H1 (cell line): ENCODE measurements around the gene PHACTR1. TPM values are rescaled to one million over a fixed set of nuclear protein-coding genes. Genes with fewer than 3 reads are reported as not detected.

Source experiments
- CTCF ChIA-PET: fragments of 300-600 bp; sonication (Branson Sonifier 250); formaldehyde crosslinking; loops from one replicate; lab custom pipeline; 2021; ENCODE audit not compliant: partially characterized antibody; lab: Charles Lee
- POLR2A ChIA-PET: fragments of 300-600 bp; sonication (Branson Sonifier 250); formaldehyde crosslinking; loops from one replicate; lab custom pipeline; 2021; ENCODE audit warnings: inconsistent platforms; ENCODE audit not compliant: partially characterized antibody; lab: Charles Lee
- DNase-seq, 2 experiments: peaks; one replicate each; pipeline versions ENCODE4 v3.0.0 to v3.0.0-alpha.2; 2010 to 2022; ENCODE audit warnings: low spot score in 2 of 2, low read depth in 1 of 2, mixed read lengths in 1 of 2
- FAIRE-seq: peaks from 2 replicates; lab custom pipeline; 2011; peaks lifted over from hg19 to GRCh38; lab: Jason Lieb, UNC
- H2AFZ ChIP-seq: 2 replicates; pipeline ENCODE4 v1.8.1; 2012; ENCODE audit warnings: low read length, inconsistent platforms
- H2AK5ac ChIP-seq: 2 replicates; pipeline ENCODE4 v1.6.1; 2013; ENCODE audit warnings: low read depth, low read length
- H2BK120ac ChIP-seq: replicated peaks from 2 replicates; pipeline ENCODE3; 2013; ENCODE audit warnings: low read depth, low read length, inconsistent platforms
- H2BK12ac ChIP-seq: 2 replicates; pipeline ENCODE4 v1.6.1; 2013; ENCODE audit warnings: low read depth, low read length
- H2BK15ac ChIP-seq: 2 replicates; pipeline ENCODE4 v1.6.1; 2013; ENCODE audit warnings: low read length
- H2BK20ac ChIP-seq: 2 replicates; pipeline ENCODE4 v1.6.1; 2013; ENCODE audit warnings: low read length
- H2BK5ac ChIP-seq: 2 replicates; pipeline ENCODE4 v1.6.1; 2013; ENCODE audit warnings: low read depth, low read length
- H3K14ac ChIP-seq: 2 replicates; pipeline ENCODE4 v1.6.1; 2013; ENCODE audit warnings: inconsistent platforms; ENCODE audit not compliant: insufficient read length
- H3K18ac ChIP-seq: 2 replicates; pipeline ENCODE4 v1.6.1; 2013; ENCODE audit warnings: low read length; ENCODE audit errors: extremely low read depth
- H3K23ac ChIP-seq: 2 replicates; pipeline ENCODE4 v1.6.1; 2013; ENCODE audit warnings: inconsistent platforms; ENCODE audit not compliant: insufficient read length
- H3K23me2 ChIP-seq: 2 replicates; pipeline ENCODE4 v1.6.1; 2013; ENCODE audit warnings: low read depth, low read length
- H3K27ac ChIP-seq: 2 replicates; pipeline ENCODE4 v1.6.1; 2011; ENCODE audit warnings: low read depth, low read length, inconsistent platforms
- H3K27me3 ChIP-seq, 4 experiments: replicated peaks in 1 of 4; 1 replicate in 1 of 4; 2 replicates in 3 of 4; pipeline versions ENCODE4 v1.6.1 to v1.8.1; 2011 to 2013; ENCODE audit warnings: low read length in 3 of 4, mild to moderate bottlenecking in 3 of 4, inconsistent platforms in 2 of 4, mixed read lengths in 2 of 4, moderate library complexity in 1 of 4; ENCODE audit not compliant: control insufficient read depth in 3 of 4, insufficient read depth in 3 of 4; ENCODE audit errors: extremely low read depth in 1 of 4
- H3K36me3 ChIP-seq, 4 experiments: 2 replicates each; pipeline versions ENCODE4 v1.6.1 to v1.8.1; 2011 to 2013; ENCODE audit warnings: mild to moderate bottlenecking in 4 of 4, low read length in 3 of 4, moderate library complexity in 2 of 4, control low read depth in 1 of 4, inconsistent platforms in 1 of 4; ENCODE audit not compliant: insufficient read depth in 4 of 4, control insufficient read depth in 2 of 4
- H3K4ac ChIP-seq: replicated peaks from 2 replicates; pipeline ENCODE3; 2013; ENCODE audit warnings: low read length, low read depth, mixed read lengths, inconsistent platforms; ENCODE audit not compliant: insufficient read length
- H3K4me1 ChIP-seq, 4 experiments: replicated peaks in 1 of 4; 1 replicate in 1 of 4; 2 replicates in 3 of 4; pipeline versions ENCODE4 v1.6.1 to v1.8.1; 2011 to 2013; ENCODE audit warnings: low read length in 3 of 4, inconsistent platforms in 2 of 4, mixed read lengths in 1 of 4; ENCODE audit not compliant: insufficient read depth in 4 of 4, control insufficient read depth in 3 of 4
- H3K4me2 ChIP-seq, 2 experiments: 2 replicates each; pipeline versions ENCODE4 v1.6.1 to v1.8.1; 2011 to 2013; ENCODE audit warnings: low read depth in 2 of 2, low read length in 2 of 2, control low read depth in 1 of 2, inconsistent platforms in 1 of 2, mild to moderate bottlenecking in 1 of 2; ENCODE audit not compliant: insufficient read depth in 1 of 2
- H3K4me3 ChIP-seq, 4 experiments: fragments of 200-600, 300-600 bp in 1 of 4; sonication (generic), shearing (Covaris generic), sonication (Bioruptor Twin) in 1 of 4; 2 replicates each; pipeline versions ENCODE4 v1.5.1 to v1.8.1; 2011 to 2016; ENCODE audit warnings: low read length in 4 of 4, low read depth in 3 of 4, control low read depth in 2 of 4, inconsistent platforms in 2 of 4, mild to moderate bottlenecking in 2 of 4, mixed read lengths in 1 of 4, moderate library complexity in 1 of 4; ENCODE audit not compliant: insufficient read depth in 2 of 4; ENCODE audit errors: extremely low read depth in 1 of 4
- H3K56ac ChIP-seq: replicated peaks from 2 replicates; pipeline ENCODE3; 2013; ENCODE audit warnings: low read depth, mild to moderate bottlenecking, mixed read lengths, low read length, inconsistent platforms; ENCODE audit not compliant: insufficient read length
- H3K79me1 ChIP-seq: 2 replicates; pipeline ENCODE4 v1.6.1; 2013; ENCODE audit warnings: low read depth, low read length, control low read depth
- H3K79me2 ChIP-seq, 2 experiments: 2 replicates each; pipeline versions ENCODE4 v1.6.1 to v1.8.1; 2012 to 2013; ENCODE audit warnings: low read length in 2 of 2, mild to moderate bottlenecking in 2 of 2, inconsistent platforms in 1 of 2; ENCODE audit not compliant: insufficient read depth in 2 of 2, control insufficient read depth in 1 of 2
- H3K9ac ChIP-seq, 4 experiments: replicated peaks in 1 of 4; 1 replicate in 1 of 4; 2 replicates in 3 of 4; pipeline versions ENCODE4 v1.6.1 to v1.8.1; 2011 to 2013; ENCODE audit warnings: low read depth in 3 of 4, low read length in 3 of 4, control low read depth in 2 of 4, mild to moderate bottlenecking in 2 of 4, moderate library complexity in 2 of 4, inconsistent platforms in 1 of 4; ENCODE audit errors: extremely low read depth in 1 of 4
- H3K9me3 ChIP-seq, 2 experiments: 2 replicates each; pipeline versions ENCODE4 v1.6.1 to v1.8.1; 2012 to 2013; ENCODE audit warnings: mild to moderate bottlenecking in 2 of 2, moderate library complexity in 2 of 2, control low read depth in 1 of 2, inconsistent platforms in 1 of 2, low read depth in 1 of 2, low read length in 1 of 2, mixed read lengths in 1 of 2; ENCODE audit not compliant: insufficient read depth in 2 of 2
- H4K20me1 ChIP-seq, 2 experiments: replicated peaks in 1 of 2; 2 replicates each; pipeline versions ENCODE3 to v1.8.1; 2011 to 2013; ENCODE audit warnings: inconsistent platforms in 2 of 2, low read length in 2 of 2, mild to moderate bottlenecking in 1 of 2; ENCODE audit not compliant: insufficient read depth in 2 of 2, control insufficient read depth in 1 of 2
- H4K5ac ChIP-seq: 2 replicates; pipeline ENCODE4 v1.6.1; 2013; ENCODE audit warnings: low read length, low read depth, mixed read lengths, inconsistent platforms; ENCODE audit not compliant: insufficient read length
- H4K8ac ChIP-seq: 2 replicates; pipeline ENCODE4 v1.8.0; 2013; ENCODE audit warnings: mild to moderate bottlenecking, moderate library complexity, low read length, inconsistent platforms; ENCODE audit not compliant: insufficient read depth; ENCODE audit errors: extremely low read depth
- H4K91ac ChIP-seq: replicated peaks from 2 replicates; pipeline ENCODE3; 2013; ENCODE audit warnings: low read length, mixed read lengths, inconsistent platforms; ENCODE audit not compliant: insufficient read length
- BCL11A ChIP-seq, 2 experiments: IDR thresholded peaks; one replicate each; pipeline ENCODE4 v1.6.1; 2011; ENCODE audit warnings: low read depth in 2 of 2, low read length in 2 of 2, mild to moderate bottlenecking in 2 of 2
- CTBP2 ChIP-seq: IDR thresholded peaks from 2 replicates; pipeline ENCODE4 v1.7.0; 2011; ENCODE audit warnings: borderline replicate concordance, mild to moderate bottlenecking, moderate library complexity, mixed read lengths, low read length; ENCODE audit not compliant: insufficient read depth, insufficient read length
- EZH2 ChIP-seq: fragments of 200-600 bp; sonication (generic); IDR thresholded peaks from 2 replicates; pipeline ENCODE4 v1.7.1; 2012; ENCODE audit warnings: low read depth, mild to moderate bottlenecking, moderate library complexity, low read length, inconsistent platforms; ENCODE audit not compliant: severe bottlenecking
- MAFK ChIP-seq: IDR thresholded peaks from 2 replicates; pipeline ENCODE4 v1.6.1; 2012; ENCODE audit warnings: low read depth, mild to moderate bottlenecking, improper control_type of control experiment, low read length
- POU5F1 ChIP-seq: IDR thresholded peaks from 2 replicates; pipeline ENCODE4 v1.6.1; 2011; ENCODE audit warnings: low read depth, mild to moderate bottlenecking, low read length, moderate library complexity
- RBBP5 ChIP-seq: IDR thresholded peaks from 2 replicates; pipeline ENCODE4 v1.7.1; 2012; ENCODE audit warnings: low read depth, mild to moderate bottlenecking, inconsistent platforms, low read length, moderate library complexity, borderline replicate concordance
- RNF2 ChIP-seq: fragments of 200-900, 300-1000 bp; sonication (generic); IDR thresholded peaks from 2 replicates; pipeline ENCODE4 v1.7.1; 2016; ENCODE audit warnings: borderline replicate concordance, low read depth, mild to moderate bottlenecking, antibody characterized with exemption, low read length; ENCODE audit not compliant: poor library complexity, severe bottlenecking; ENCODE audit errors: missing control alignments
- SAP30 ChIP-seq: fragments of 300-600 bp; sonication (generic); IDR thresholded peaks from 2 replicates; pipeline ENCODE4 v1.7.1; 2012; ENCODE audit warnings: low read length, moderate library complexity, mild to moderate bottlenecking, inconsistent platforms; ENCODE audit not compliant: insufficient read depth, insufficient replicate concordance
- SIX5 ChIP-seq: IDR thresholded peaks from 2 replicates; pipeline ENCODE4 v1.6.1; 2011; ENCODE audit warnings: mild to moderate bottlenecking, low read depth, low read length
- SP2 ChIP-seq: IDR thresholded peaks from 2 replicates; pipeline ENCODE4 v1.6.1; 2012; ENCODE audit warnings: mild to moderate bottlenecking, low read length, inconsistent platforms
- TAF7 ChIP-seq: optimal IDR thresholded peaks from 2 replicates; pipeline ENCODE3; 2011; ENCODE audit warnings: low read depth, mild to moderate bottlenecking, inconsistent platforms, low read length, moderate library complexity, borderline replicate concordance
- TCF12 ChIP-seq: IDR thresholded peaks from 2 replicates; pipeline ENCODE4 v1.6.1; 2011; ENCODE audit warnings: low read depth, mild to moderate bottlenecking, low read length
- WGBS, 2 experiments: shearing (Covaris generic) in 1 of 2; methylation state at CpG; one replicate each; pipeline versions ENCODE4 v1.1.6 to v1.1.7; 2013 to 2015; ENCODE audit warnings: low lambda C conversion rate in 2 of 2, mixed read lengths in 2 of 2, inconsistent platforms in 1 of 2, low coverage in 1 of 2, missing lambda C conversion rate in 1 of 2; ENCODE audit not compliant: insufficient replicate concordance in 2 of 2, insufficient coverage in 1 of 2, insufficient read length in 1 of 2; ENCODE audit errors: extremely low coverage in 1 of 2, missing lambda C conversion rate in 1 of 2; 5-methylcytosine and 5-hydroxymethylcytosine counted together
- polyA plus RNA-seq, 7 experiments: library from polyadenylated mRNA; depleted of rRNA in 3 of 7; stranded (reverse) in 5 of 7; unstranded in 2 of 7; fragments of >200 nt in 5 of 7; fragments of 200-250 nt in 2 of 7; gene quantifications; 1 replicate in 5 of 7; 2 replicates in 1 of 7; 4 replicates in 1 of 7; pipeline versions ENCODE4 v1.2.1 to v1.2.3, GENCODE V29; 2011 to 2013; ENCODE audit warnings: missing spikeins in 2 of 7, mixed read lengths in 2 of 7
- total RNA-seq: library from RNA; stranded (reverse); fragmentation: NEBNext Ultra II Directional; extraction: Animal tissue kit (Norgen Biotek cat#: 25700); gene quantifications from 2 replicates; pipeline ENCODE4 v1.2.1, GENCODE V29; 2021
- TF ChIP-seq, protein P1 (sequence below): IDR thresholded peaks from 2 replicates; pipeline ENCODE4 v1.6.1; 2011; ENCODE audit warnings: low read depth, mild to moderate bottlenecking, low read length; ENCODE audit not compliant: insufficient read depth

Gene PHACTR1
- total and polyA plus RNA-seq, 2 of the 8 experiments (the other 6 are each of a cell fraction or from before 2014, with no cell fraction given) = 3.9 to 17.1 TPM

DNA sequence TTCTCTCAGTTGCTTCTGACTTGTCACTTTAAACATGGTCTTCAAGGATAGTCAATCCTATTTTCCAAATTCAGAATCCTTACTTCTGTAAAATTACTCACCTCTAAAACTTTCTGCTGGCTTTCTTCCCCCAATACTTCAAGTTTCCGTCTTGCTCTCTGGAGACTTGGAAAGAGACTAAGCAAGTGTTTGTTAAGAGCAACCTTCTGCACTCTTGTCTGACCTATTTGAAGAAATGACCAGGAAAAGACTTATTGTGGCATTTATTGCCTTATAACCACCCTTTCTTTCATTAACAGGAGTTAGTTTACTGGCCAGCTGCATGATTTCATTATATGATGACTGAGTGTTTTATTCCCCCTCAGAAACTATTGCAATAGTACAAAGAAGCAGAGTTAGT, 430.8 kb downstream of the PHACTR1 start:
- Histone ChIP-seq H3K18ac (no peak overlapping the region), H3K27me3 (no peaks in the 10 kb centered on the region), H3K9ac (no peak overlapping the region), H3K4me3 (no peak overlapping the region), H3K9me3 (no peaks in the 10 kb centered on the region), H2AFZ (no peak overlapping the region), H3K79me2 (no peaks in the 10 kb centered on the region), H3K4ac (no peak overlapping the region), H4K91ac (no peak overlapping the region), H3K14ac (no peak overlapping the region), H3K79me1 (no peaks in the 10 kb centered on the region), H2BK12ac (no peak overlapping the region), H2BK15ac (no peak overlapping the region), H2BK5ac (no peak overlapping the region), H2BK20ac (no peak overlapping the region), H4K20me1 (no peaks in the 10 kb centered on the region), H3K23me2 (no peaks in the 10 kb centered on the region; the same call in 1 of the 2 replicates), H3K4me2 (no peak overlapping the region), H4K5ac (no peak overlapping the region), H2AK5ac (no peak overlapping the region), H3K23ac (no peak overlapping the region), H3K27ac (no peak overlapping the region), H2BK120ac (no peak overlapping the region), H3K56ac (no peak overlapping the region), H3K36me3 (no peaks in the 10 kb centered on the region), H3K4me1 (peaks cover 4 to 8% (median 6%) of the 10 kb centered on the region in 4 experiments; a peak in 5 of 7 replicates), H4K8ac (no peak overlapping the region)
- DNase-seq = no peak
- 78% methylated on average over 1 of the region's 1 CpG; no CpG with 5 or more reads in 1 of the 2 experiments for WGBS, 2 experiments
- ChIA-PET POLR2A (no interaction called here), CTCF (interaction anchor here (0.7 to 2.8 kb wide), 7 partner anchors 9 to 153 kb away, joined by 3 to 11 read pairs (median 4); no protein-coding TSS in a partner anchor)
- FAIRE-seq = no peak
- TF ChIP-seq SP2 (no peak), TCF12 (no peak), RNF2 (no peak), SAP30 (no peak), CTBP2 (no peak), TAF7 (no peak), SIX5 (no peak), POU5F1 (no peak), RBBP5 (no peak), BCL11A (IDR thresholded peaks at IDR 0.05; ENCODE audit: low read depth in 2 of 2, low read length in 2 of 2) (no peak), EZH2 (no peak), MAFK (no peak)
- TF ChIP-seq, protein P1, sequence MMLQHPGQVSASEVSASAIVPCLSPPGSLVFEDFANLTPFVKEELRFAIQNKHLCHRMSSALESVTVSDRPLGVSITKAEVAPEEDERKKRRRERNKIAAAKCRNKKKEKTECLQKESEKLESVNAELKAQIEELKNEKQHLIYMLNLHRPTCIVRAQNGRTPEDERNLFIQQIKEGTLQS = no peak
